ENCODE data around the gene ARSI. TPM values are rescaled to one million over a fixed set of nuclear protein-coding genes. Genes with fewer than 3 reads are reported as not detected.

The ARSI gene
- total RNA-seq, 4 donors from 2014 or later: 1.6 to 4.5 (median 2.6) TPM

DNA sequence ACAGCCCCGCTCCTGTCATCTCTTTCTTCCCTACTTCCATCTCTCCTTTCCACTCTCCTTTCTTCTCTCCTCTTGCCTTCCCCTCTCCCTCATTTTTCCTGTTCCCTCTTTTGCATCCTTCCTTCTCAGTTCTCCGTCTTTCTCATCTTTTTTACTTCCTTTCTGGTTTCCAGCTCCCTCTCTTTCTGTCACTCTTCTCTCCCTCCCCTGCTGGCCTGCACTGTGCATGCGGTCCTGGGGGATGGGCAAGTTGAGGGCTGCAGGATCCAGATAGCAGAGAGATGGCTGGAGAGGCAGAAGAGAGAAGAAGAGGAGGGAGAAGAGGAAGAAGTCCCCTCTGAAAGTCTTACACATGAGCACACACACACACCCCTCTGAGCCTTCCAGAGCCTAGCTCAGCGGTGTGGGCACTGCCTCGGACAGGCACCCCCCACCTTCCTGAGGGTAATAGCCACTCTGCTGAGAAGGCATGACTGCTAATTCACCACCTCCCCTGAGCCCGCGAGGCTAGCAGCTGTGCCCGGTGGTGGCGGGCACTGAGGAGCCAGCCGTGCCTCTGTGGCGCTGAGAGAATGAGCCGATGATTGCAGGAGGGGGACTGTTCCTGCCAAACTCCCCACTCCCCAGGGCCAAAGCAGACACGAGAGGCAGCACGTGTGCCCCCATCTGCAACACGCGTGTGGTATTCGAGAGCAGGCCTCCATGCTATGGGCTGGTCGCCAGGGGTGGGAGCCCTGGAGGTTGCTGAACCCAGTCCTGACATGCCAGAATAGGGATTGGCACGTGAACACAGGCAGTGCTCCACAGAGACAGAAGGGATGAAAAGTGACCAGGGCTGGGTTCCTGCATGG, 9.4 kb downstream of the ARSI start:
- no peak for TF ChIP-seq POLR2A (IDR thresholded peaks at IDR 0.05)
- TF ChIP-seq, protein P1, sequence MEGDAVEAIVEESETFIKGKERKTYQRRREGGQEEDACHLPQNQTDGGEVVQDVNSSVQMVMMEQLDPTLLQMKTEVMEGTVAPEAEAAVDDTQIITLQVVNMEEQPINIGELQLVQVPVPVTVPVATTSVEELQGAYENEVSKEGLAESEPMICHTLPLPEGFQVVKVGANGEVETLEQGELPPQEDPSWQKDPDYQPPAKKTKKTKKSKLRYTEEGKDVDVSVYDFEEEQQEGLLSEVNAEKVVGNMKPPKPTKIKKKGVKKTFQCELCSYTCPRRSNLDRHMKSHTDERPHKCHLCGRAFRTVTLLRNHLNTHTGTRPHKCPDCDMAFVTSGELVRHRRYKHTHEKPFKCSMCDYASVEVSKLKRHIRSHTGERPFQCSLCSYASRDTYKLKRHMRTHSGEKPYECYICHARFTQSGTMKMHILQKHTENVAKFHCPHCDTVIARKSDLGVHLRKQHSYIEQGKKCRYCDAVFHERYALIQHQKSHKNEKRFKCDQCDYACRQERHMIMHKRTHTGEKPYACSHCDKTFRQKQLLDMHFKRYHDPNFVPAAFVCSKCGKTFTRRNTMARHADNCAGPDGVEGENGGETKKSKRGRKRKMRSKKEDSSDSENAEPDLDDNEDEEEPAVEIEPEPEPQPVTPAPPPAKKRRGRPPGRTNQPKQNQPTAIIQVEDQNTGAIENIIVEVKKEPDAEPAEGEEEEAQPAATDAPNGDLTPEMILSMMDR (IDR thresholded peaks at IDR 0.05): no peak
- H3K4me3 ChIP-seq (ENCODE audit: low read depth, poor library complexity, severe bottlenecking): no peak overlapping the region
- intact Hi-C loops (cut with DNase I; ENCODE audit: low total_unique reads): no loop called here
- 42 to 61% methylated on average over 15 to 19 of the region's 19 CpGs for WGBS, 2 donors
- no peak for DNase-seq (ENCODE audit: low spot score in 2 of 2)

DNA sequence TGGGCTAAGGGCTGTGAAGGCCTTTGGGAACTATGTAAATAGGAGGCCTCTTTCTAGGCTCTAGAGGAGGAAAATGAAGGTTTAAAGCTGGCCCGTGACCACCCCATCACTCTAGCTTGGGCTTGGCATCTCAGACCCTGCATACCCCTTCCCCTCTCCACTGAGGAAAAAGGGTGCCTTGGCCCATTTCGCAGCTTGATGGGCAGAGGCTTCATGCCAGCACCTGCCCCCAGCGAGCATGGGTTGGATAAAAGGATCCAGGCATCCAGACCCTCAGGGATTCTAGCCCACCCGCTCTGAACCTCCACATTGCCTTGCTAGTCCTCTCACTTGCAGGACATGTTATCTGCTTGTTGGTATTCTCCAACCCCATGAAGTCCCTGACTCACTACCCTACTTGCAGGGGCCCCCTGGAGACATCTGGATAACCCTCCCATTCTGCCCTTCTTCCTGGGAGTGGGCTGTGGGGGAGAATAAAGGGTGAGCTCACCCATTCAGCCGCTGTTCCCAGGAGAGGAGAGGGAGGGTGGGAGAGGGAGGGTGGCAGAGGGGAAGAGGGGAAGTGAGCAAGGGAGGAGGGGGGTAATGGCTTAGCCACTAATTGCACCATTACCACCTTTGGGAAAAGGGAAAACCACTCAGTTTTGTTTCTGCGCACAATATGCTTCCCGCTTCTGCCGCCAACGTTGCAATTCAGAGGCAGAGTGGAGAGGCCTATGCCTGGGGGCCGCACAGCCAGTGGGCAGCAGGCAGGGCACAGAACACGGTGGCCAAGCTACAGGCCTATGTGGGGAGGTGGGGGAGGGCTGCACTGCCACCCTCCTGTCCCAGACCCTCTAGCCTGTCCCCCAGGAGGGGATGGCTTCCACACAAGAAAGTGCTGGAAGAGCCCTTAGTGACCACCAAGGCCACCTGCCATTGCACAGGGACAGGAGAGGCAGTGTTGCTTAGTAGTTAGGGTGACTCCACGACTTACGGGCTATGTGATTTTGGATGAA, 11.0 kb downstream of the ARSI start:
- H3K4me3 ChIP-seq (ENCODE audit: low read depth, poor library complexity, severe bottlenecking): no peak overlapping the region
- intact Hi-C loops (cut with DNase I; ENCODE audit: low total_unique reads): no loop called here
- DNase-seq (ENCODE audit: low spot score in 2 of 2): no peak
- WGBS, 2 donors: 82 to 83% methylated on average over 13 of the region's 13 CpGs
- TF ChIP-seq, protein P1 (IDR thresholded peaks at IDR 0.05): no peak
- no peak for TF ChIP-seq POLR2A (IDR thresholded peaks at IDR 0.05)

DNA sequence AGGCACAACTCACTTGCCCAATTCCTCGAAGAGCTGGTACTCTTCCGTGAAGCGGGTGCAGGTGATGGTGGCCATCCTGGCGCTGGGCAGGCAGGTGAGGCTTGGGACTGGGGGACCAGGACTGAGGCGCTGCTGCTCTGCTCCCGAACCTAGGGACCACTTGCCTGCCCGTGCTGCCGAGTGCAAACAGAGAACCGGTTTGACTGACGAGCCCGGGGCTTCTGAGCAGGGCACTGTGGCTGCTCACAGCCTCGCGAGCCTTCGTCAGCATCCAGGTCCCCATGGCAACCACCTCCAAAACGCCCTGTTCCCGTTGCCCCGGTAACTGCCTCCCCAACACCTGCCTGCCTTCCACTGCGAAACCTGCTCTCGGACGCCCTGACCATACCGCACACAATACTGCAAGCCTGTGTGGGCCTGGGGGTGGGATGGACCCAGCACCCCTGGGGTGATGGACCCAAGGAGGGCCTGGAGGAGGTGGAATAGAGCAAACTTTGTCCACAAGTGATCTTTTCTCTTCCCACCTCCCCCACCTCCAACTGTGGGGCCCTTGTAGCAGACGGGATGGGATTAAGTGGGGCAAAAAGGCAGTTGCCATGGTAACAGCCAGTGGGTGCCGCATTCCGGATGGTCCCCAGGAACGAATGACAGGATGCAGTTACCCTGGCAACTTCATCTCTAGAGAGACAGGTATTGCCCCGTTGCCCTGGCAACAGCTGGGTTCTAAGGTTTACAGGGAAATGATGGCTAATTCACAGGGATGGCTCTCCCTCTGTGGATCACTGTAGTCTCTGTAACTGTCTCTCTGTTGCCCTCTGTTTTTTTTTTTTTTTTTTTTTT, 12.9 kb downstream of the ARSI start, which contains the start of gene CAMK2A:
Gene CAMK2A, minus strand, starts transcription at position 223 of the 840 bp plus-strand sequence. Its CDS starts 148 bp downstream, at position 75.
- WGBS, 2 donors: 58 to 60% methylated on average over 25 to 26 of the region's 26 CpGs
- H3K4me3 ChIP-seq (ENCODE audit: low read depth, poor library complexity, severe bottlenecking): no peak within 1 kb of the TSS
- TF ChIP-seq, protein P1 (IDR thresholded peaks at IDR 0.05): no peak
- no peak for TF ChIP-seq POLR2A (IDR thresholded peaks at IDR 0.05)
- intact Hi-C loops (cut with DNase I; ENCODE audit: low total_unique reads): no loop called here
- DNase-seq (ENCODE audit: low spot score in 2 of 2): no peak

DNA sequence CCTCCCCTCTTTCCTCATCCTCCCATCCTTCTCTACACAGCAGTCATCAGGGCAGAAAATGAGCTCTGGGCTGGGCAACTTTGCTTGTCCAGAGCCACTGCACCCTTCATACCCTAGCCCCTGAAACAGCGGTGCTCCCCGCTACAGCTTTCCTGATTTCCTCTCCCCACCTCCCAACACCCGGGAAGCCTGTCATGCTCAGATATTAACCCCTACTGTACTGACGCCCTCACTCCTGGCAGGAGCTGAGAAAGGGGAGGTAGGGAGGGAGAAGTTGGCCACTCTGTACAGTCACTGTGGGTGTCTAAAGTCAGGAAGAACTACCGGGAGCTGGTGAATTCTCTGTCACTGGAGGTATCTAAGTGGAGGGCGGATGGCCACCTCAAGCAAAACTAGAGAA, 13.9 kb downstream of the ARSI start:
- intact Hi-C loops (cut with DNase I; ENCODE audit: low total_unique reads): no loop called here
- H3K4me3 ChIP-seq (ENCODE audit: low read depth, poor library complexity, severe bottlenecking): no peak overlapping the region
- 60 to 62% methylated on average over 6 of the region's 6 CpGs for WGBS, 2 donors
- no peak for DNase-seq (ENCODE audit: low spot score in 2 of 2)
- TF ChIP-seq POLR2A (IDR thresholded peaks at IDR 0.05): no peak
- TF ChIP-seq, protein P1 (IDR thresholded peaks at IDR 0.05): no peak

DNA sequence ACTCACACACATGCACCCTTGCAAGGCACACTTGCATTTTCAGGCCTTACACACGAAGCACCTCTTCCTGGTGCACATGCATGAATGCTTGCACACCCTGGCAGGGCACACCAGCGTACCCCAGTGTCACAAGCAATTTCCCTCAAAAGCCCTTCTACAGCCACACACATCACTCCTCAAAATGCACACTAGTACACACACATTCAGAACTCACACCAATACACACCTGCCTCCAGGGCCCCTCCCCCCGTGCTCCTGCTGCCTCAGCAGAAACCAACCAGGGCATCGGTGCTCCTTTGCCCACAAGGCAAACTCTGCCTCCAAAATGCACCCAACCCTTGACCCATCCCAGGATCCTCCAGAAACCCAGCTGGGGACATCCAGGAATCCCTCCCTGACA, 14.3 kb downstream of the ARSI start:
- DNase-seq (ENCODE audit: low spot score in 2 of 2): no peak
- intact Hi-C loops (cut with DNase I; ENCODE audit: low total_unique reads): no loop called here
- TF ChIP-seq, protein P1 (IDR thresholded peaks at IDR 0.05): no peak
- no peak for TF ChIP-seq POLR2A (IDR thresholded peaks at IDR 0.05)
- 83% methylated on average over 4 of the region's 4 CpGs for WGBS, 2 donors
- H3K4me3 ChIP-seq (ENCODE audit: low read depth, poor library complexity, severe bottlenecking): no peak overlapping the region

All from lower leg skin (tissue), 4 donors.